IPS DF 4.7 (cell line): Measurements from ENCODE around the gene FYN.

Source experiments
- DNase-seq: peaks from one replicate; pipeline ENCODE4 v3.0.0-alpha.2; 2013; ENCODE audit warnings: low spot score; ENCODE audit errors: extremely low read depth

FYN gene

DNA sequence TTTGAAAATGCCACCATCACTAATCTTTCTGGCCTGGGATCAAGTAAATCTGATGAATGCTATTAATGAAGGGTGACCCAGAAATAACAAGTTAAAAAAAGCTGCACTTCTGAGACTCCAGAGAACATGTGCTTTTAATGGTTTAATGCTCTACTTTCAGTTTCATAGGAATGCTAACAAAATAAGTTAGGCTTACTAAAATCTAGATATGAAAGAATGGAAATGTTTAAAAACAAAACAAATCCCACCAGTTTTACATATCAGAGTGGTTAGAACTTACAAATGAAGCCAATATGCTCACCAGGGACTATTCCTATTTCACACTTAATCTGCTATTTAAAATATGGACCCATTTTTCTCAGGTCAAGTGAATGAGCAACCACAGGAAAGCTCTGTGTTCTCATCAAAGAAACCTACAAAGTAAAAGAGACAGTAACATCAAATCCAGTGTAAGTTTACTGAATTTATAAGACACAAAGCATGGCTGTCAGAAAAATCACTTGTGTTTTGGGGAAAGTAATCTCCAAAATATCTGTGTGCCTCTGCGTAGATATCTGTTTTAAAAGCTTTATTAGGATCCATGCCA is 40.3 kb downstream of the FYN start:
- no peak for DNase-seq

DNA sequence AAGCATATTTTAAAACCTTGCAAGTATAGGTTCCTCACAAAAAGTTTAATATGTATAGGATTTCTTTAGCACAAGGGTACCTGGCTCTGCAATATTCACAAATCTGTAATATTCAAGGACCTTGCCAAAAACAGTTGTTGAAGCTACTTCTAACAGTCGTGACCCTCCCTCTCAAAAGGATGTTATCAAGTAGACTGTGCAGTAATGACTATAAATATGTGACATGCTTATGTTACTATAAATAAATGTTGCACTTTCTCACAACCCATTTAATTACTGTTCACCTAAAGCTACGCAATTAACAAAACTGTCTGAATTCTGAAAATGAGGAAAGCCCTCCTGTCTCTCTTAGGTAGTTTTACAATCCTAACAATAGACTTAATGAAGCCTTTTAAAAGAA is 41.8 kb downstream of the FYN start:
- DNase-seq, result no peak

DNA sequence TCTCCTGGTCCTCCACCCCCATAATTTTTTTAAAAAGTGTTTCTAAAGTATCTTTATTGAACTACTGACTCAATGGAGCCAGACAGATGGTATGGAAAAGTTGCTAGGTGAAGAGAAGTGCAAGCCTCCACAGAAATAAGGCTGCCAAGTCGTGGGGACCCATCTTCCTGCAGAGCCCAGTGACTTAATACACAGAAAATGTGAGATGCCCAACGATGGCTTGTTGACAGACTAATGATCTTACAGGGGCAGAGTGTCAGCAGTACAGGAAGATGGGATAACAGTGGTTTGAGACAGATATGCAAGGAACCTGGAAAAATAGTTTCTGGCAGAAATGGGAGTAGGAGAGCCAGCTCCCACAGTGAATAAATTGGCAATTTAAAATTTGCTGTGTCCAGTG is 43.3 kb downstream of the FYN start:
- no peak for DNase-seq

DNA sequence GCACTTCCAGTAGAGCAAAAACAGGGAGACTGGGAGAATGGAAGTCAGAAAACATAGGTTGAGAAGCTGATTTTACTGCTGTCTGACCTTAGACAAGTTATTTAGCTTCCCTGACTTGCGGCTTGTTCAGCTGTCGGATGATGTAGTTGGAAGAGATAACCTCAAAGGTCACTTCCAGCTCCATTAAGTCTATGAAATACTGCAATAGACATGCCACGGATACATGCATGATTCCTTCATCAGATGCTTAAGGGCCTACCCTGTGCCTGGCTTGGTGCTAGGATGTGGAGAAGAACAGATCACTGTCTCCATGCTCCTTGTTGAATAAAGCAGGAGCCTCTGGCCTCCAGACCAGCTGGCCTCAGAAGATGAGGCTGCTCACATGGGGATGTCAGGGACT is 43.7 kb downstream of the FYN start:
- no peak for DNase-seq

DNA sequence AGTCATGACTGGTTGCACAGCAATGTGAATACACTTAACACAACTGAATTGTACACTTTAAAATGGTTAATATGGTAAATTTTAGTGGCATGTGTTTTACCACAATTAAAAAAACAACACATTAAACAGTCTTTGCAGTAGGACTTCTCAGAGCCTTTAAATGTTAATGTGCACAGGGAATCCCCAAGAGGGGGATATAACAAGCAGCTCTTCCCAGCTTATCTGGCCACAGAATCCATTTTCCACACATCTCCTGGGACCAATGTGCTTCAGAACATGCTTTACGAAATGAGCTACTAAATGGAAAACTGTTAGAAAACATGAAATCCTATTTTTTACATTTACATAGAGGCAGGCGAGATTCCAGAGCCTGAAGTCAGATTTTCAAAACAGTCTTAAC is 44.4 kb downstream of the FYN start:
- no peak for DNase-seq

DNA sequence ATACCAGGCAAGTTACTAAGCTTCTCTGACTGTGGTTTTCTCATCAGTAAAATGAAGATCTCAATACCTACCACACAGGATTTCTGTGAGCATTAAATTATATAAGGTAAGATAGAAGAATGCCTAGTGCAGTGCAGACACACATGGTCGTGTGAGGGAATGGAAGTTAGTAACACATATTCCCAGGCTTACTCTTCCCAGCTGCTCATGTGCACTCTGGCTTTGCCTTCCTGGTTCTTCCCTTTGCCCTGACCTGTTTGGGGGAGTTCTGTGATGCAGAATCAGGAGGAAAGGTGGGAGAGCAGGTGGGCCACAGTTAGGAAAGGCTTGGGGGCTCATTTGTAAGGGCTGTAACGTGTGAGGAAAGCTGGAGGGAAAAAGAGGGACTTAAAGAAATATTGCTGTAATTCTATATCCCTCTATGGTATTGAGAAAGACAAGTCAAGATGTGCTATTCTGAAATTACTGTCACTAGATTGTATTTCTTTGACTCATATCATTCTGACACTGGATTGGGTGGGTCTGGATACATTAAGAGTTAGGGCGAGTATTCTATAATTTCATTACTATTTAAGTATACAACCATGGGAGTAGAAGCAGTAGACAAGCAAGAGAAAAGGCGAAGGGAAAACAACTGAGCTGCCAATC is 47.7 kb downstream of the FYN start:
- no peak for DNase-seq

DNA sequence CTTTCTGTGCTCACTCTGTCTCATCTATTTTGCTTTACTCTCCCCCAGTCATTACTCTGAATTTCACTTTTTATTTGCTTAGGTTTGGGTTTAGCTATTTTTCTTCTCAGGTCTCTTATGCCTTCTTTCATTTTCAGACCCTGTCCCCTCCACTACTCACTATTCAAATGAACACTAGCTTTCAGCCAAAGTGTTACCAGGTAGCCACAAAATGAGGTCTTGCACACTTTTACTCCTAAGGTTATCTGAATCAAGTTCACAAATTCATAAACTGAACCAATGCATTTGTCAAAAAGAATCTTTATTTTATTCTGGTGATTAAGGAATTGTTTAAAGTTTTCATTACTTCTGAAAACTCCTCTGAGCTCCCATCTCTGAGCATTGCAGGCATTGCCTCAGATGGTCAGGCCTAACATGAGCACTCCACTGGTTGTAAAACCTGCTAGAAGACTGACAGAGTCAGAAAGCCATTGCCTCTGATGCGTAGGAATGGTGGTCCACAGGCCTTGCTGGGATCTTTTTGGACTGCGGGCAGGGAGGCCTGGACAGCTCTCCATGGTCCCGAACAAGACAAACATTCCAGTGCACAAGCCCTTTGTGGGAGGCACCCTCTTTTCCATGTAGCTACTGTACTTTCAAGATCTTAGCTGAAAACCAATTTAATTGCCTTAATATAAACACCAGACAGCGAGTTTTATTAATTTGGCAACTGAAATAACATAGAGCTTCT is 48.5 kb downstream of the FYN start:
- DNase-seq, result no peak

DNA sequence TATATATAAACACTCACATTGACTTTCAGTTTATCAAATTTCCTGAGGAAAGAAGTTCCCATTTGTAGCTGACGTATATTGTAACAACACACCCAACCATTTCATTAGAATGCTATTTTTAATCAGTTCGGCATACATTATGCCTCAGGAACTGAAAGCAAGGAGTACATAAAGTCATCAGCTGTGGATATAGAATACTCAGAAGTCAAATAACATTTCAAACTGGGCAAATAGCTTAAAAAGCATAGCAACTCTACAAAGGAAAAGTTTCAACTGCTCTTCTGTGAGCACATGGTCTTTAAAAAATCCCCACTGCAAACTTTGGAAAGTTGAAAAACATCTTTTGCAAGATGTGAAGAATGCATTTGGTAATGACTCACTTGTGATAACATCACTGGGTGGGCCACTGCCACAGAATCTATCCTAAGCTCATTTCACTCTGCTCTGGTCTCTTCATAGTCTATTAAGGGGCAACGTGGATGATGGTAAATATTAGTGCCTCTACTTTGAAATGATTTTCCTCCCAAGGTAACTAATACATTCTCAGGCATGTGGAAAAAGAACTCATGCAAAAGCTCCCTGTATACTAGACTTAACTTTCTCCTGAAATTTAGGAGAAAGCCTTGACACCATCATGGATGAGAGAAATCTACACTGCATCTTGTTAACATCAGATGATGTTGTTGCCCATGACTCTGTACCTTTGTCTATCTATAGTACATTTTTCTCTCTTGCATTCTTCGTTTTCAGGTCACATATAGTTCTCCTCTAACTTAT is 49.2 kb downstream of the FYN start:
- DNase-seq, result no peak

DNA sequence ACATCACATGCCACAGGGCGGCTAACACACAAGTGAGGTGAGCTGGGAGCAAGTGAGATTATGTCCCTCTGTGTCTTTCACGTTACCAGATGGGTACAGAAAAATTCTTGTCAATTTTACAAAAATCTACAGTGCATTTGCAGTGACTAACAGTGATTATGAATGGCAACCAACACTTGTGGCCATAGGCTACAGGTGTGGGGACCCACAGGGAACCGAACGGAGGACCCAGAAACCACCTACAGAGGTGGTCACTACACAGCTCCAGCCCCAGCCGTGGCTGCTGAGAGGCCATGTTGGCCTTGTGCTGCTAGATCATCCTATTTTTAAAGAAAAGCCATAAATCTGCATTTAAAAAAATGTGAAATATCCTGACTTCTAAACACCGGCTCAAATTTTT is 50.2 kb downstream of the FYN start:
- no peak for DNase-seq

DNA sequence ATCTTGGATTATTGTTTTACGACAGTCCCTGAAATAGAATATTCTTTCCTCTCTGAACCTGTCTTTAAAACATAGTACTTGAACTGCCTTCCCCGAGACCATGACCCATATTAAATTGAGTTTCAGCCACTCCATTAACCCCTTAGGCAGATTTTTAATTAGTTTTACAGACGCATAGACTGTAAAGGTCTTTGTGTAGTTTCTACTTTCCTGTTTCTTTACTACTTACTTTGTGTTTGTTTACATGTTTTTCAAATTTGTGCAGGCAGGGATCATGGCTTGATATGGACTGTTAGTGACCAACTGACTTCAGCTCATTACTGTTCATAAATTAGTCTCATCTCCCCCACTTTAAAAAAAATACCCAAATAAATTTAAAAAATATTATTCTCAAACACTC is 53.8 kb downstream of the FYN start:
- no peak for DNase-seq

DNA sequence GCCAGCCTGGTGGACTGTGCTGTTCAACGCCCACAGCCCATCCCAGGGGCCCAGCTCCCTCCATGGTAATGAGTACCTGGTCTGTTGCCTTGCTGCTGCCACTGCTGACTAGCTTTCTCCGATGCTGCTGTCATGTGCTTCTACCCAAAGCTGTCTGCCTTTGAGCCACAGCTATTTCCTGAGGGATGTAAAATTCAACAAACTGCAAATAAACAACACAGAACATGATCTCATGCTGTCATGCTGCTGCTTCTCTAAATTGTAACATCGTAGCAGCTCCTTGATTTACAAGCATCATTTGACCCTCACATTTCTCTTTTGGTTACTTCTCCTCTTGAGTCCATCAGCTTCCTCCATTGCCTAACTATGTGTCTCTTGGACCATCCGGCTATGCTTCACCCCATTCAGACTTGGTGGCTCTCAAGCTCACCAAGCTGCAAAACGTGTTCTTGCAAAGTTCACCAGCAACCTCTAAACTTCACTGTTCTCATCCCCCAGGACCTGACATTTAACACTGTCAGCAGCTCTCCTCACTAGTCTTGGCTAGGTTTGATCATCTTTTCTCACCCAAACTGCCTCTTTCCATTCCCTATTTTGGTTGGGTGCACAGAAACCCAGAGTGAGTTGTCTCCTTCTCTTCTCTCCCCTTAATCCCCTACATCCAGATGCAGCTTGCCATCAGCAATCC is 54.6 kb downstream of the FYN start:
- DNase-seq, result no peak

DNA sequence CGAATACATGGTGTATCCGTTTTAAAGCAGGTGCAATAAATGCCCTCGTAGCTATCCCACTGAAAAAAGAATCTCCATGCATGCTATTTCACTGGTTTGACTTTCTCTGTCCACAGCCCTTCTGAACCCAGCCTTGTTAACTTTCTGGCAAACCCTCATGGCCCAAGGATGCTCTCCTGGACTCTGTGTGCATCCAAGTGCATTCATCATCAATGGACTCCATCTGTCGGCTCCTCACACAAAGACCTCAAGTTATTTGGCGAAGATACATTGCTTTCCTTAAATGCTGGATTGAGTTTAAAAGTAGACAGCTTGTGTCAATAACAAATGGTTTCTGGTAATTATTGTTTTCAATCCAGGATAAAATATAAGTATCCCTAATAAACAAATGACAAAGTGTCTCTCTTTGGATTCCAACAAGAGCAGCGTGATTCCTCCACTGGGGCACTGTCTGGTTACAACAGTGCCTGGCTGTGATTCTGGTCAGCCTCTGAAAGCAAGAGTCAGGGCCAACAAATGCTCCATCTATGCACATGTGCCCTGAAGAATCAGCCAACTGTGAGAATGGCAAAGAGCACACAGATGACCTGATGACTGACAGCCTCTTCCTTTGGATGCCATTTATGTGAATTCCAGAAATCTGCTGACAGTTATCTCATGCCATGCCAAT is 55.7 kb downstream of the FYN start:
- no peak for DNase-seq

DNA sequence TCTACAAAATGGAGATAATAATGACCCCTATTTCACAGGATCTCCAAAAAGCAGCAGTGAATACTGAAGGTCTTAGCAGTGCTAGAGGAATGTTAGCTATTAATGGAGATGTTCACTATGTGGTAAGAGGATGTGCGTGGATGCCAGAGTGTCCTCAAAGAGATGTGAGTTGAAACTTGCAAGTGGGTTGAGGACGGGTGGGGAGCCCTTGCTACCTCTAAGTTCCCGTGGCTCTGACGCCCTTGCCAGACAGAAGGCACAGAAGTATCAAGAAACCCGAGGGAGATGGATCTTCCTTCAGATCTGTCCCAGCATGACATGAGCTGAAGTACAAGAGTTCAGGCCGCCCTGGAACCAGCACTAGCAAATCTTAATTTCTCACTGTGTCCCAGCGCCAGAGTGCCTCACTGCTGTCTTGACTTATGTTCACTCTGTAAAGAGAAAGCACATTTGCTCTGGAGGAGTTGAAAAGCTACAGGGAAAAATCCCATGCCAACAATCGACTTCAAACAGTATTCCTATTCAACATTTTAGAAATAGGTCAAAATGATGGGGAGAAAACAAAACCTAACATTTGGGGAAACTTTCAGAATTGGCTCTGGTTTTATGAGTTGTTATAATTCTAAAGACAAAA is 59.5 kb downstream of the FYN start:
- no peak for DNase-seq

DNA sequence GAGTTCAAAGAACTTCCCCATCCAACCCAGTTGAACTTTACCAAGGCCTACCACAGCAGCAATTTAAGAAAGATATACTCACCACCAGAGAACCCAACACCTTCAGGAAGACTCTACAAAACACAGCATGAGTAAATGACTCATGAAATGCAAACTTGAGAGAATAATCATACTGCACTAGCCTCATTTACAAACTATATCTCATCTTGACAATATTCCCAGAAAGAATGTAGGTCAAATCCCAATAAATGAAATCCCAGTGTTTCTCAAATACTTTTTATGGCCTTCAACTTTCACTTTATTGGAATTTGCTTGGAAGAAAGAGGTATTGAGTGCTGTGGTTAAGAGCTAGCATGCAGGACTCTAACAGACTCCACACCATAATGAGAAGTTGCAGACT is 60.0 kb downstream of the FYN start:
- DNase-seq, result no peak

DNA sequence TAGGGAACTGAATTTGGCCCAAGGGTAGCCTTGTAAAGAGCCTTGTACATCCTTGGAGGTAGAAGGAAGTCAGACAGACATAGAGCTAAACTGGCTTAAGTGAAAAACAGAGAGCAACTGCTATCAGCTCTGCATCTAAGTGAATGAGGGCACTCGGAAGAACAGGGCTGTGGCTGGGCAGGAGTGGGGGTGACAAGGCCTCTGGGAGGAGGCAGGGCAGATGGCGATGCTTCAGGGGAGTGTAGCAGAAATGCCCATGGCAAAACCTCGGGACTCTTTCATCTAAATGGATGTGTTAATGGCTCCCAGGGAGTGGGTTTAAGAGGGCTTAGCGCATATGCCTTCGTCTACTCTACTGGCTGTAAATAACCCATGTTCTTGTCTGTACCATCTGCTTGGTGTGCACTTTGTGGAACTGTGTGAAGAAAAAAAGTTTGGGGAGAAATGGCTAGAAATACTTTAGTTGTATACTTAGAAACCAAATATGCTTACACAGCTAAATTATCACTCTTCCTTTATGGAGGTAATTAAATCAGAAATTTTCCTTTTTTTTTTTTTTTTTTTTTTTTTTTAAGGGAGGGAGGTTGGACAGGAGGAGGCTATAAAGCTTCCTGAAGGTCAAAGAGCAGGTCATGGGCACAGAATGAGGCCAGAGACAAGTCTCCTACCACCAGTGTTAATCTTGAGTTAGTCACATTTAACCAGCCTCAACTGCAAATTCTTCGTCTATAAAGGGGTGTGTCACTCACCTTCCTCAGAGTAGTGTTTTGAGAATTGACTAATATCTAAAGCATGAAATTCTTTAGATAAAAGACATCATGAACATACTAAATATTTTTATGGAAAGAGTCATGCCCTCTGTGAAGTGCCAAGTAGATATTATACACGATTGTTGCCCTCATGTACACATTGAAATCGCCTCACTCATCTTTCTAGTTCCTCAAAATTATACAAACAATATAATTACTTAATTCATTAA is 60.9 kb downstream of the FYN start:
- no peak for DNase-seq

DNA sequence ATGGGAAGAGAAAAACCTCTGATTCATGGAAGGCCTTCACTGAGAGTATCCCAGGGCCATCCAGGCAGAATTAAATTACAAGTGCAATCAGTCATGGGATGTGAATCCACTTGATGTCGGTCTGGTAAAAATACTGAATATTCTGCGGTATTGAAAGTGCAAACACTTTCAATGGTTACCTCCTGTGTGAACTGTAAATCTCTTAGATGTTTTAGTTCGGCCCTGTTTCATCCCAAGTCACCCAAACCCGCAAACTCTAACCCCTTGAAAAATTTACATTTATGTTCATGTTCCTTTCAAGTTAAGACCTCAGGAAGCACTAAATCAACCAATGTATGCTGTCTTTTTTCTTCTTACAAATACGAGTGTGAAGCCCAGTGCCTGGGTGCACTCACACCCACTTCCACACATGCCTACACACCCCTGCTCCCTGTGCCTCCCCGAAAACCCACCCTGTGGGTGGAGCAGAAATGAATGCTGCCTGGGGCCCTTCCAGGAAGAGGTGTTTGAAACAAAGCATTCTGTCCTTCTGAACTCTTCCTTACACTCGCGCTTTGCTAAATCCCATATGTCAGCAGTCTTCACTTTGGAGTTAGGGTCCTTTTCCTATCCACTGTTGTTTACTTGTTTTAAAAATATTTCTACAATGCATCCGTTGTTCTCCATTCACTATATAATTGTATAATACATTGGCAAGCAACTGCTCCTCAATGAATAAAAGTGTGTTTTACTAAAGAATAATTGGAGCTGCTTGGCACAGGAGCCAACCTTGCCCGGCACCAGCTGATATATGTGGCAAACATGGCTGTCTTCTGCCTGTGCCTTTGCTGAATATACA is 62.7 kb downstream of the FYN start:
- DNase-seq, result no peak

DNA sequence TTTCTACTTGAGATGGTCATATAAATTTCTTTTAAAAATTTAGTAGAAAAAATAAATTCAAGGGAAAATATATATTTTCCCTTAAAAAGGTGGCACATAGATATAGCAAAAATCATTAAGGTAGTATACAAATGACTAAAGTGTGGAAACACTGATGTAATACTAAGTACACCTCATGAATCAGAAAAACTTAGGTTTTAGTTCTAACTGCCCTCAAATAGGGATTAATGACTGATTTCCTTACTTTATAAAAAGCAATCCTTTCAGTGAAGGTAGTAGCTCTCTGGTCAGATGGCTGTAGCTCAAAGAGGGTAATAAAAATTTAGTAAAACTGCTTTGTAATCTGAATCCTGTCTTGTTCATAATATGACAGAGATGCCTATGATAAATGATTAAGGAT is 63.5 kb downstream of the FYN start:
- no peak for DNase-seq

DNA sequence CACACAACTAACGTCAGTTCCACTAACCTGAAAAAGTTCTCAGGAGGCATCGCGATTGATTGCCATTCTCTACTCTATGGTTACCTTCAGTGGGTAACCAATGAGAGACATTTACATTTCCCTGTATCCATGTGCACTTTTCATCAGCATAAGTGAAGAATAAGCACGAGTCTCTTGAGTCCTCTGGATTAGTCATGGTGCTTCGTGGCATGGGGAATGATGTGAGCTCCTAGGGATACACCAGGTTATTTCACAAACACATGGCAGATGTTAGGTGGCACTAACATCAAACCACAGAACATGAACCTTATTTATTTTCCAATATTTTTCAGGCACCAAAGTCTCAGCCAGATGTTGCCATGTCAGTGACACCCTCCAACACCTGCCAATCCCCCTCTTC is 64.0 kb downstream of the FYN start:
- DNase-seq, result no peak

DNA sequence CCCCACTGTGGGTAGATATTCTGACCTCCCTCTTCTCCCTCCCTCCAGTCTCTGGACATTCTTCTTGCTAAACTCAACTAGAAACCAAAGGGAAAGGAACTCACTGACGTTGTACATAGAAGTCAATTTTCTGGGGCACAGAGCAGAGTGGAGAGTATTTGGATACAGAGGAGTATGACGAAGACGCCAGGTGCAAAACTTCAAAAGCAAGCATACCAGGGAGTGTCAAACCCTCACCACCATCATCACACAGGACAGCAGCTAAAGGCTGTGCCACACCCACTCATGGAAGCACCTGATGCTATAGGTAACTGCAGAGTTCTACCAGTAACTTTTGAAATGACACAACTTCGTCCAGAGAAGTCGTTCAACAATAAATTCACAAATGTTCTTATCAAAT is 64.8 kb downstream of the FYN start:
- DNase-seq, result no peak
